SK-N-SH (cell line): Measurements from ENCODE around the gene PQBP1. TPM values are rescaled to one million over a fixed set of nuclear protein-coding genes. Genes with fewer than 3 reads are reported as not detected.

Experiments used
- CTCF ChIA-PET: fragments of 300-600, 350-600 bp; formaldehyde crosslinking; extraction: SDS; loops from one replicate; lab custom pipeline; 2021; lab: Yijun Ruan, JAX
- POLR2A ChIA-PET: fragments of 350-600 bp; sonication (Branson Sonifier 250); formaldehyde crosslinking; extraction: SDS; loops from one replicate; lab custom pipeline; 2020; ENCODE audit warnings: antibody characterized with exemption, inconsistent platforms; lab: Yijun Ruan, JAX
- DNase-seq: peaks from one replicate; pipeline ENCODE4 v3.0.0; 2012
- H2AFZ ChIP-seq: fragments of 200-600 bp; sonication (generic); 2 replicates; pipeline ENCODE4 v1.8.1; 2016; ENCODE audit warnings: antibody characterized with exemption, mild to moderate bottlenecking, low read depth
- H3F3A ChIP-seq: fragments of 200-600 bp; sonication (generic); replicated peaks from 2 replicates; pipeline ENCODE3; 2016; ENCODE audit warnings: antibody characterized with exemption, mild to moderate bottlenecking; ENCODE audit not compliant: insufficient read depth
- H3K27ac ChIP-seq, 2 experiments: fragments of 200-500 bp in 1 of 2; fragments of 200-600 bp in 1 of 2; sonication (Bioruptor generic) in 1 of 2; sonication (generic), shearing (Covaris generic) in 1 of 2; 2 replicates each; pipeline versions ENCODE4 v1.5.1 to v1.6.1; 2014 to 2016; ENCODE audit warnings: low read depth in 2 of 2, inconsistent platforms in 1 of 2, low read length in 1 of 2, mild to moderate bottlenecking in 1 of 2, mixed read lengths in 1 of 2
- H3K27me3 ChIP-seq: fragments of 200-600 bp; sonication (generic), shearing (Covaris generic); 2 replicates; pipeline ENCODE4 v1.6.1; 2016; ENCODE audit warnings: mixed run types; ENCODE audit not compliant: insufficient read depth
- H3K36me3 ChIP-seq, 2 experiments: fragments of 200-500 bp in 1 of 2; fragments of 200-600 bp in 1 of 2; sonication (Bioruptor generic) in 1 of 2; sonication (generic) in 1 of 2; replicated peaks in 1 of 2; 2 replicates each; pipeline versions ENCODE3 to v1.5.1; 2014 to 2016; ENCODE audit warnings: low read length in 1 of 2, mild to moderate bottlenecking in 1 of 2; ENCODE audit not compliant: insufficient read depth in 2 of 2, control insufficient read depth in 1 of 2
- H3K4me1 ChIP-seq, 2 experiments: fragments of 200-500 bp in 1 of 2; fragments of 200-600 bp in 1 of 2; sonication (Bioruptor generic) in 1 of 2; sonication (generic), shearing (Covaris generic) in 1 of 2; 2 replicates each; pipeline versions ENCODE4 v1.5.1 to v1.6.1; 2014 to 2016; ENCODE audit warnings: low read depth in 1 of 2, low read length in 1 of 2, mixed run types in 1 of 2; ENCODE audit not compliant: insufficient read depth in 2 of 2, control insufficient read depth in 1 of 2
- H3K4me2 ChIP-seq: fragments of 200-600 bp; sonication (generic), shearing (Covaris generic); 2 replicates; pipeline ENCODE4 v1.6.1; 2017; ENCODE audit warnings: mixed run types
- H3K4me3 ChIP-seq, 2 experiments: fragments of 200-500 bp in 1 of 2; fragments of 200-600 bp in 1 of 2; sonication (Bioruptor generic) in 1 of 2; sonication (generic), shearing (Covaris generic) in 1 of 2; 2 replicates each; pipeline versions ENCODE4 v1.5.1 to v1.8.1; 2014 to 2016; ENCODE audit warnings: low read depth in 2 of 2, inconsistent platforms in 1 of 2, low read length in 1 of 2, mild to moderate bottlenecking in 1 of 2, mixed read lengths in 1 of 2, moderate library complexity in 1 of 2
- H3K79me2 ChIP-seq: fragments of 200-600 bp; sonication (generic); 2 replicates; pipeline ENCODE4 v1.8.1; 2017; ENCODE audit warnings: mild to moderate bottlenecking; ENCODE audit not compliant: insufficient read depth
- H3K9ac ChIP-seq: fragments of 200-600 bp; sonication (generic); 2 replicates; pipeline ENCODE4 v1.6.1; 2017; ENCODE audit warnings: mixed run types
- H3K9me2 ChIP-seq: fragments of 200-600 bp; sonication (generic); 2 replicates; pipeline ENCODE4 v1.6.1; 2017; ENCODE audit warnings: mixed run types
- H3K9me3 ChIP-seq: fragments of 200-600 bp; sonication (generic); 2 replicates; pipeline ENCODE4 v1.6.1; 2017; ENCODE audit warnings: mixed run types, mild to moderate bottlenecking, moderate library complexity
- H4K20me1 ChIP-seq: fragments of 200-600 bp; sonication (generic); 2 replicates; pipeline ENCODE4 v1.6.1; 2017; ENCODE audit warnings: mild to moderate bottlenecking, mixed run types; ENCODE audit not compliant: insufficient read depth
- CHD2 ChIP-seq: fragments of 150-350 bp; IDR thresholded peaks from 2 replicates; pipeline ENCODE4 v1.6.1; 2018; ENCODE audit warnings: low read length; ENCODE audit not compliant: partially characterized antibody
- CTCF ChIP-seq: fragments of 200-600 bp; sonication (generic); IDR thresholded peaks from 2 replicates; pipeline ENCODE4 v1.6.1; 2017; ENCODE audit warnings: antibody characterized with exemption, mild to moderate bottlenecking, moderate library complexity
- ELF1 ChIP-seq: IDR thresholded peaks from 2 replicates; pipeline ENCODE4 v1.4.0; 2012
- EP300 ChIP-seq, 2 experiments: IDR thresholded peaks; 2 replicates each; pipeline versions ENCODE4 v1.4.0 to v1.6.1; 2012; ENCODE audit warnings: borderline replicate concordance in 1 of 2, low read depth in 1 of 2, low read length in 1 of 2
- FOSL2 ChIP-seq: IDR thresholded peaks from 2 replicates; pipeline ENCODE4 v1.4.0; 2012; ENCODE audit warnings: low read depth, mild to moderate bottlenecking, moderate library complexity, borderline replicate concordance
- GABPA ChIP-seq: IDR thresholded peaks from 2 replicates; pipeline ENCODE4 v1.4.0; 2012; ENCODE audit warnings: low read depth, mild to moderate bottlenecking
- GATA2 ChIP-seq: sonication (generic); formaldehyde crosslinking; IDR thresholded peaks from 2 replicates; pipeline ENCODE4 v1.5.0; 2020; ENCODE audit warnings: mild to moderate bottlenecking, missing genetic modification reagents
- MAX ChIP-seq: IDR thresholded peaks from 2 replicates; pipeline ENCODE4 v1.4.0; 2012; ENCODE audit warnings: low read depth
- MEF2A ChIP-seq: IDR thresholded peaks from 2 replicates; pipeline ENCODE4 v1.4.0; 2012; ENCODE audit warnings: low read depth, borderline replicate concordance
- MXI1 ChIP-seq: IDR thresholded peaks from 2 replicates; pipeline ENCODE4 v1.6.1; 2012; ENCODE audit warnings: mild to moderate bottlenecking, low read depth, low read length, improper control_type of control experiment
- NFIC ChIP-seq: IDR thresholded peaks from 2 replicates; pipeline ENCODE4 v1.4.0; 2012; ENCODE audit warnings: borderline replicate concordance
- PBX3 ChIP-seq: IDR thresholded peaks from 2 replicates; pipeline ENCODE4; 2012
- POLR2AphosphoS5 ChIP-seq: IDR thresholded peaks from 2 replicates; pipeline ENCODE4 v1.6.1; 2012; ENCODE audit warnings: low read depth, low read length
- RCOR1 ChIP-seq: fragments of 150-350 bp; IDR thresholded peaks from 2 replicates; pipeline ENCODE4 v1.6.1; 2017; ENCODE audit warnings: antibody characterized with exemption, low read length
- SIN3A ChIP-seq: IDR thresholded peaks from 2 replicates; pipeline ENCODE4 v1.6.1; 2012; ENCODE audit warnings: low read depth, mild to moderate bottlenecking, low read length, moderate library complexity, borderline replicate concordance
- SMC3 ChIP-seq: IDR thresholded peaks from 2 replicates; pipeline ENCODE4 v1.6.1; 2012; ENCODE audit warnings: low read depth, low read length, improper control_type of control experiment
- TAF1 ChIP-seq: IDR thresholded peaks from 2 replicates; pipeline ENCODE4 v1.6.1; 2012; ENCODE audit warnings: low read depth, mild to moderate bottlenecking, low read length, moderate library complexity, borderline replicate concordance
- TCF12 ChIP-seq: IDR thresholded peaks from 2 replicates; pipeline ENCODE4 v1.4.0; 2012
- USF1 ChIP-seq: IDR thresholded peaks from 2 replicates; pipeline ENCODE4 v1.4.0; 2012; ENCODE audit warnings: low read depth, borderline replicate concordance
- YY1 ChIP-seq: IDR thresholded peaks from 2 replicates; pipeline ENCODE4 v1.4.0; 2012; ENCODE audit warnings: low read depth, mild to moderate bottlenecking
- WGBS: methylation state at CpG from one replicate; pipeline ENCODE4 v1.1.6; 2017; ENCODE audit warnings: low lambda C conversion rate; 5-methylcytosine and 5-hydroxymethylcytosine counted together
- polyA plus RNA-seq, 3 experiments: library from polyadenylated mRNA; depleted of rRNA; stranded (reverse); fragments of >200 nt; gene quantifications; 2 replicates each; pipeline ENCODE4 v1.2.3, GENCODE V29; 2012
- TF ChIP-seq, protein P1 (sequence below): fragments of 150-350 bp; IDR thresholded peaks from 2 replicates; pipeline ENCODE4 v1.6.1; 2016; ENCODE audit warnings: mild to moderate bottlenecking, low read depth, low read length
- TF ChIP-seq, protein P2 (sequence below): IDR thresholded peaks from 2 replicates; pipeline ENCODE4 v1.4.0; 2012; ENCODE audit warnings: low read depth, borderline replicate concordance

Gene PQBP1
- polyA plus RNA-seq, 1 of the 3 experiments (the other 2 are of a cell fraction), result 113 TPM

DNA sequence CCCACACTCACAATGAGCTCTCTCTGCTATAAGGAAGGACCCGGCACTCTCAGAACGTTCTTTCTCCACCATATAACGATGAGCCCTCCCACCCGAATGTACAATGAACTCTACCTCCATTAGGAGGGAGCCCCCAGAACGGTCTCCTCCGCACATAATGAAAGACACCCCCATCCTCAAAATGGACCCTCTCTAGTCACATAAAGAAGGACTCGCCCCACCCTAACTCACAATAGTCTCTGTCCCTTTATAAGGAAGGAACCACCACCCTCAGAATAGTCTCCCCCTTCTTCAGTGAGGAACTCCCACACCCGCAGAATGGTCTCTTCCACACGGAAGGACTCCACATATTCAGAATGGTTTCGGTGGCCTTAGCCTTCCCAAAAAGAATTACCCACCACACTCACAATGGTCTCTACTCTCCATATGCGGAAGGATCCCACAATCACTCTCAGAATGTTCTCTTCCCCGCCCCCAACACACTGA is 13.2 kb downstream of the PQBP1 start (continued):
- TF ChIP-seq, protein P1, sequence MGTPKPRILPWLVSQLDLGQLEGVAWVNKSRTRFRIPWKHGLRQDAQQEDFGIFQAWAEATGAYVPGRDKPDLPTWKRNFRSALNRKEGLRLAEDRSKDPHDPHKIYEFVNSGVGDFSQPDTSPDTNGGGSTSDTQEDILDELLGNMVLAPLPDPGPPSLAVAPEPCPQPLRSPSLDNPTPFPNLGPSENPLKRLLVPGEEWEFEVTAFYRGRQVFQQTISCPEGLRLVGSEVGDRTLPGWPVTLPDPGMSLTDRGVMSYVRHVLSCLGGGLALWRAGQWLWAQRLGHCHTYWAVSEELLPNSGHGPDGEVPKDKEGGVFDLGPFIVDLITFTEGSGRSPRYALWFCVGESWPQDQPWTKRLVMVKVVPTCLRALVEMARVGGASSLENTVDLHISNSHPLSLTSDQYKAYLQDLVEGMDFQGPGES, result no peak
- no peak for TF ChIP-seq SMC3
- no peak for TF ChIP-seq POLR2AphosphoS5
- TF ChIP-seq SIN3A, result no peak
- TF ChIP-seq GABPA, result no peak
- no peak for TF ChIP-seq TAF1
- no peak for TF ChIP-seq FOSL2
- no peak for TF ChIP-seq CTCF
- TF ChIP-seq PBX3, result no peak
- no peak for TF ChIP-seq CHD2
- TF ChIP-seq RCOR1, result no peak

DNA sequence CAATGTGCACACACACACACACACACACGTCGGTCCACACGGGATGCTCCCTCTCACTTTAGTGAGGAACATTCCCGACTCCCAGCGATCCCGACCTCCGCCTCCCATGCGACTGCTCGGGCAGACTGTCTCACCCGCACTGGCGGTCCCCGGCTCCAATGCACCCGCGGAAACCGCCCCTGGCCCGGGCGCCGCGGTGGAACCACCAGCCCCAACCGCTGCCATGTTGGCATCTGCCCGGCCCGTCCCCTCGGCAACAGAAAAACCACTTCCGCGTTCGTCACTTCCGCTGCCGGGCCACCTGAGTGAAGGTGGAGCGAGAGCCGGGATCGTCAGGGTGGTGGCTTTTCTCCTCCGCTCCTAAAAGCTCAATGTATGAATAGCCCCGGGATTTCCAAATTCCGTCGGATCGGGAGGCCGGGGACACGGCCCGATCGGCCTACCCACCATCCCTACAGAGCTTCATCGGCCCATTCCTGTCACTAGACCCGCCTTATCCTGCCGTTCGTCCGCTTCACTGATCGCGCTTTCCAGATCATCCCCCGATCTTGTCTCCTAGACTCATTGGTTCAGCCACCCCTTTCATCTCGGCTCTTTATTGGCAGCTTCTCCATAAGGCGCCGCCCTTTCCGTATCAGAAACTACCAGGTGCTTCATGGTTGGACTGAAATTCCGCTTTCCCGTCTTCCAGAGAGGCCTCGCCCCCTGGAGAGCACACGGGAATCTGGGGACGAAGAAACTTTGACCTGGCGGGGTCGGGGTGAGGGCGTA is 13.9 kb downstream of the PQBP1 start, which contains the start of gene SLC35A2:
SLC35A2 (minus strand) TSS at position 235 of the 771 bp plus-strand sequence; CDS start at position 225, 10 bp downstream.
- H3F3A ChIP-seq, result peaks cover 4% of the 10 kb centered on the region
- H3K27ac ChIP-seq, result peak within 1 kb of the TSS; percentile 77 to 89
- CTCF ChIA-PET, result interaction anchor here (0.9 to 2.0 kb wide), 4 partner anchors 11 to 132 kb away, joined by 3 to 8 read pairs (median 4); partner anchors contain the start of genes PQBP1 and TIMM17B
- peak within 1 kb of the TSS; percentile 97 for H2AFZ ChIP-seq
- WGBS, result under 1% methylated on average over 51 of the region's 60 CpGs
- peak within 1 kb of the TSS; percentile 73 for H3K9ac ChIP-seq
- H4K20me1 ChIP-seq, result 0 out of 2 replicates have a peak, but pooled peaks cover 8% of the 10 kb centered on the region
- H3K4me2 ChIP-seq, result peak within 1 kb of the TSS; percentile 100
- DNase-seq, result peak; percentile 91
- H3K27me3 ChIP-seq, result no peaks in the 10 kb centered on the region
- no peaks in the 10 kb centered on the region for H3K9me2 ChIP-seq
- POLR2A ChIA-PET, result interaction anchor here (1.0 to 1.1 kb wide), 3 partner anchors 13 to 175 kb away, joined by 3 to 6 read pairs (median 3); partner anchors contain the start of gene PQBP1
- peak within 1 kb of the TSS; percentile 84 to 95 for H3K4me3 ChIP-seq
- TF ChIP-seq USF1, result peak; percentile 54; the same call in 1 of the 2 replicates
- TF ChIP-seq, protein P2, sequence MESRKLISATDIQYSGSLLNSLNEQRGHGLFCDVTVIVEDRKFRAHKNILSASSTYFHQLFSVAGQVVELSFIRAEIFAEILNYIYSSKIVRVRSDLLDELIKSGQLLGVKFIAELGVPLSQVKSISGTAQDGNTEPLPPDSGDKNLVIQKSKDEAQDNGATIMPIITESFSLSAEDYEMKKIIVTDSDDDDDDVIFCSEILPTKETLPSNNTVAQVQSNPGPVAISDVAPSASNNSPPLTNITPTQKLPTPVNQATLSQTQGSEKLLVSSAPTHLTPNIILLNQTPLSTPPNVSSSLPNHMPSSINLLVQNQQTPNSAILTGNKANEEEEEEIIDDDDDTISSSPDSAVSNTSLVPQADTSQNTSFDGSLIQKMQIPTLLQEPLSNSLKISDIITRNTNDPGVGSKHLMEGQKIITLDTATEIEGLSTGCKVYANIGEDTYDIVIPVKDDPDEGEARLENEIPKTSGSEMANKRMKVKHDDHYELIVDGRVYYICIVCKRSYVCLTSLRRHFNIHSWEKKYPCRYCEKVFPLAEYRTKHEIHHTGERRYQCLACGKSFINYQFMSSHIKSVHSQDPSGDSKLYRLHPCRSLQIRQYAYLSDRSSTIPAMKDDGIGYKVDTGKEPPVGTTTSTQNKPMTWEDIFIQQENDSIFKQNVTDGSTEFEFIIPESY, result 0 out of 2 replicates have a peak, but pooled peaks have one; percentile 43
- TF ChIP-seq TCF12, result peak; percentile 25; the same call in 1 of the 2 replicates
- TF ChIP-seq SMC3, result no peak
- peak; percentile 69 for TF ChIP-seq GATA2 (CRISPR knock-in tag)
- TF ChIP-seq CHD2, result peak; percentile 25
- TF ChIP-seq NFIC, result no peak
- peak; percentile 90 for TF ChIP-seq POLR2AphosphoS5
- peak in 1 of 2 experiments; percentile 21; a peak in 1 of 4 replicates for TF ChIP-seq EP300 (IDR thresholded peaks at IDR 0.05; ENCODE audit: borderline replicate concordance in 1 of 2, low read depth in 1 of 2, low read length in 1 of 2)
- peak; percentile 85; the same call in 1 of the 2 replicates for TF ChIP-seq MXI1
- TF ChIP-seq ELF1, result peak; percentile 97
- peak; percentile 64 for TF ChIP-seq SIN3A
- TF ChIP-seq MEF2A, result no peak
- peak; percentile 92 for TF ChIP-seq YY1
- peak; percentile 68; the same call in 1 of the 2 replicates for TF ChIP-seq MAX
- peak; percentile 95 for TF ChIP-seq GABPA
- H3K36me3 ChIP-seq, result peaks cover 4 to 31% of the 10 kb centered on the region in 2 experiments
- peaks cover 0 to 15% of the 10 kb centered on the region in 2 experiments; a peak in 1 of 4 replicates for H3K4me1 ChIP-seq
- no peaks in the 10 kb centered on the region for H3K9me3 ChIP-seq
- H3K79me2 ChIP-seq, result peaks cover 38% of the 10 kb centered on the region
